Esophagus muscularis mucosa (tissue), 4 donors: ENCODE results near the gene RPL18. TPM values are rescaled to one million over a fixed set of nuclear protein-coding genes. Genes with fewer than 3 reads are reported as not detected.

Experiments used
- DNase-seq: peaks from one replicate; pipeline ENCODE4 v3.0.0-alpha.2; 2017; ENCODE audit errors: extremely low spot score
- H3K27ac ChIP-seq, 4 donors: fragments of 200-600 bp; sonication (generic); replicated peaks in 1 of 4; 1 replicate in 3 of 4; 2 replicates in 1 of 4; pipeline ENCODE4 v1.5.1; 2016 to 2019; ENCODE audit warnings: mild to moderate bottlenecking in 1 of 4
- H3K27me3 ChIP-seq, 4 donors: fragments of 200-600 bp; sonication (generic); one replicate each; pipeline versions ENCODE4 v1.5.1 to v1.6.0; 2016 to 2019
- H3K36me3 ChIP-seq, 4 donors: fragments of 200-600 bp; sonication (generic); one replicate each; pipeline ENCODE4 v1.5.1; 2016 to 2019
- H3K4me1 ChIP-seq, 4 donors: fragments of 200-600 bp; sonication (generic); one replicate each; pipeline ENCODE4 v1.5.1; 2016 to 2019
- H3K4me3 ChIP-seq, 4 donors: fragments of 200-600 bp; sonication (generic); 1 replicate in 2 of 4; 2 replicates in 2 of 4; pipeline ENCODE4 v1.5.1; 2016 to 2019; ENCODE audit warnings: mild to moderate bottlenecking in 4 of 4, moderate library complexity in 1 of 4
- H3K9me3 ChIP-seq, 4 donors: fragments of 200-600 bp; sonication (generic); 1 replicate in 3 of 4; 2 replicates in 1 of 4; pipeline ENCODE4 v1.5.1; 2016 to 2019
- CTCF ChIP-seq, 3 experiments: fragments of 200-600 bp in 2 of 3; fragments of 450-650 bp in 1 of 3; sonication (generic) in 2 of 3; IDR thresholded peaks; one replicate each; pipeline ENCODE4 v1.5.1; 2017 to 2019; ENCODE audit warnings: antibody characterized with exemption in 3 of 3, mild to moderate bottlenecking in 2 of 3, moderate library complexity in 1 of 3
- EP300 ChIP-seq: sonication (generic); formaldehyde crosslinking; IDR thresholded peaks from one replicate; pipeline ENCODE4 v1.6.1; 2017; ENCODE audit warnings: antibody characterized with exemption
- POLR2A ChIP-seq: fragments of 450-650 bp; IDR thresholded peaks from one replicate; pipeline ENCODE4 v1.6.1; 2017; ENCODE audit warnings: antibody characterized with exemption, moderate library complexity, mild to moderate bottlenecking, low read depth
- POLR2AphosphoS5 ChIP-seq, 2 donors: sonication (generic); formaldehyde crosslinking; IDR thresholded peaks; one replicate each; pipeline ENCODE4 v1.6.1; 2017; ENCODE audit warnings: antibody characterized with exemption in 2 of 2
- WGBS: methylation state at CpG from one replicate; pipeline ENCODE4 v1.1.5; 2018; 5-methylcytosine and 5-hydroxymethylcytosine counted together
- intact Hi-C: fragments of 100-400 bp; cut with DNase I; formaldehyde crosslinking; loops from one replicate; pipeline ENCODE4 v1.15.1; 2023
- total RNA-seq, 4 donors: library from RNA; depleted of rRNA; stranded (reverse); fragments of >200 nt; gene quantifications; one replicate each; pipeline versions ENCODE4 v1.1.0 to v1.2.1, GENCODE V29; 2016

RPL18 gene
- total RNA-seq, 4 donors from 2014 or later = 1,298 to 2,105 (median 1,742) TPM

- Histone ChIP-seq H3K36me3 (no peaks in the 10 kb centered on the region), H3K9me3 (no peaks in the 10 kb centered on the region), H3K27me3 (peaks cover 0 to 21% (median 0%) of the 10 kb centered on the region in 4 donors), H3K27ac (no peak overlapping the region), H3K4me3 (no peak overlapping the region), H3K4me1 (no peaks in the 10 kb centered on the region)
- intact Hi-C loops = no loop called here
- no peak for DNase-seq
- TF ChIP-seq CTCF (IDR thresholded peaks at IDR 0.05) (no peak), POLR2AphosphoS5 (IDR thresholded peaks at IDR 0.05) (no peak), EP300 (no peak), POLR2A (no peak)
- 85% methylated on average over 9 of the region's 9 CpGs for WGBS
These were observed 23.8 kb downstream of the RPL18 start for GRCh38 chr19:48595171-48595570.

- Histone ChIP-seq H3K4me3 (no peak overlapping the region), H3K36me3 (no peaks in the 10 kb centered on the region), H3K4me1 (peaks cover 0 to 11% (median 11%) of the 10 kb centered on the region in 4 donors), H3K9me3 (no peaks in the 10 kb centered on the region), H3K27ac (no peak overlapping the region), H3K27me3 (no peaks in the 10 kb centered on the region)
- no peak for DNase-seq
- 76% methylated on average over 5 of the region's 5 CpGs for WGBS
- intact Hi-C loops = no loop called here
- TF ChIP-seq CTCF (IDR thresholded peaks at IDR 0.05) (no peak), POLR2A (no peak), POLR2AphosphoS5 (IDR thresholded peaks at IDR 0.05) (no peak), EP300 (no peak)
These were observed 28.0 kb downstream of the RPL18 start for GRCh38 chr19:48591021-48591420.

GRCh38 chr19:48588670-48589401 is 30.1 kb downstream of the RPL18 start:
- Histone ChIP-seq H3K27me3 (no peaks in the 10 kb centered on the region), H3K9me3 (no peaks in the 10 kb centered on the region), H3K27ac (peak overlapping the region in 3 of 4 donors; percentile 30 to 53 (median 42)), H3K4me1 (peaks cover 3 to 18% (median 16%) of the 10 kb centered on the region in 4 donors), H3K4me3 (peak overlapping the region; percentile 46 to 63 (median 52)), H3K36me3 (no peaks in the 10 kb centered on the region)
- peak; percentile 96 for DNase-seq
- intact Hi-C loops = no loop called here
- TF ChIP-seq CTCF (IDR thresholded peaks at IDR 0.05) (peak in 2 of 3 experiments; percentile 91), EP300 (no peak), POLR2A (no peak), POLR2AphosphoS5 (IDR thresholded peaks at IDR 0.05) (peak; percentile 50 to 61)
- 5% methylated on average over 34 of the region's 36 CpGs for WGBS

- WGBS = 90% methylated on average over 3 of the region's 3 CpGs
- no peak for TF ChIP-seq POLR2A
- no peak for TF ChIP-seq POLR2AphosphoS5 (IDR thresholded peaks at IDR 0.05)
- intact Hi-C loops = no loop called here
- peaks cover 6 to 19% (median 19%) of the 10 kb centered on the region in 4 donors for H3K4me1 ChIP-seq
- H3K27ac ChIP-seq = no peak overlapping the region
- H3K36me3 ChIP-seq = no peaks in the 10 kb centered on the region
- DNase-seq = no peak
- H3K9me3 ChIP-seq = no peaks in the 10 kb centered on the region
- no peak overlapping the region for H3K4me3 ChIP-seq
- H3K27me3 ChIP-seq = no peaks in the 10 kb centered on the region
These were observed 31.6 kb downstream of the RPL18 start for GRCh38 chr19:48587387-48587786.

GRCh38 chr19:48582168-48582567 is 36.8 kb downstream of the RPL18 start:
- intact Hi-C loops = loop anchor here (5.0 kb wide), 1 partner anchor 75 kb away; no protein-coding TSS in a partner anchor
- WGBS = 76% methylated on average over 2 of the region's 2 CpGs
- Histone ChIP-seq H3K9me3 (no peaks in the 10 kb centered on the region), H3K36me3 (no peaks in the 10 kb centered on the region), H3K4me3 (no peak overlapping the region), H3K27me3 (no peaks in the 10 kb centered on the region), H3K27ac (no peak overlapping the region), H3K4me1 (peaks cover 6 to 8% (median 8%) of the 10 kb centered on the region in 4 donors)
- no peak for DNase-seq
- TF ChIP-seq POLR2AphosphoS5 (IDR thresholded peaks at IDR 0.05) = no peak
- TF ChIP-seq EP300 = no peak
- TF ChIP-seq CTCF (IDR thresholded peaks at IDR 0.05) = no peak
- no peak for TF ChIP-seq POLR2A
